Endothelial cell of umbilical vein (primary cell): ENCODE results near the gene ARL5C. TPM values are rescaled to one million over a fixed set of nuclear protein-coding genes. Genes with fewer than 3 reads are reported as not detected.

Source experiments
- BruUV-seq: library from RNA; stranded (reverse); fragments of 400-500 nt; replicated peaks from 2 replicates; lab custom pipeline; 2021; lab: Mats Ljungman, UMichigan
- CTCF ChIA-PET: fragments of 300-600, 350-600 bp; sonication (Branson Sonifier 250); formaldehyde crosslinking; loops from one replicate; lab custom pipeline; 2021; ENCODE audit warnings: antibody characterized with exemption, inconsistent platforms; lab: Charles Lee
- POLR2A ChIA-PET: fragments of 300-600, 350-600 bp; sonication (Branson Sonifier 250); formaldehyde crosslinking; loops from one replicate; lab custom pipeline; 2021; ENCODE audit warnings: antibody characterized with exemption, inconsistent platforms; lab: Charles Lee
- DNase-seq: peaks from one replicate; pipeline ENCODE4 v3.0.0-alpha.2; 2011; ENCODE audit warnings: low read depth, low spot score
- FAIRE-seq: peaks from 2 replicates; lab custom pipeline; 2011; peaks lifted over from hg19 to GRCh38; lab: Jason Lieb, UNC
- H2AFZ ChIP-seq: 2 replicates; pipeline ENCODE4 v1.6.0; 2012; ENCODE audit warnings: low read depth, low read length, control low read depth, inconsistent platforms
- H3K27ac ChIP-seq: 2 replicates; pipeline ENCODE4 v1.5.1; 2011; ENCODE audit warnings: low read depth, mild to moderate bottlenecking, control low read depth, low read length, moderate library complexity; ENCODE audit not compliant: insufficient read depth
- H3K27me3 ChIP-seq, 2 experiments: 2 replicates each; pipeline versions ENCODE4 v1.6.0 to v1.6.1; 2011; ENCODE audit warnings: low read length in 2 of 2, mixed read lengths in 1 of 2; ENCODE audit not compliant: control insufficient read depth in 2 of 2, insufficient read depth in 2 of 2
- H3K36me3 ChIP-seq, 2 experiments: 2 replicates in 1 of 2; 3 replicates in 1 of 2; pipeline ENCODE4 v1.5.1; 2011; ENCODE audit warnings: low read length in 2 of 2, mild to moderate bottlenecking in 1 of 2, moderate library complexity in 1 of 2; ENCODE audit not compliant: control insufficient read depth in 2 of 2, insufficient read depth in 2 of 2; ENCODE audit errors: extremely low read depth in 1 of 2
- H3K4me1 ChIP-seq: 3 replicates; pipeline ENCODE4 v1.5.1; 2011; ENCODE audit warnings: mild to moderate bottlenecking, low read length; ENCODE audit not compliant: control insufficient read depth, insufficient read depth; ENCODE audit errors: extremely low read depth
- H3K4me2 ChIP-seq: 2 replicates; pipeline ENCODE4 v1.6.1; 2011; ENCODE audit warnings: low read length, control low read depth, mixed read lengths; ENCODE audit not compliant: insufficient read depth
- H3K4me3 ChIP-seq, 3 experiments: fragments of 200-600 bp in 1 of 3; sonication (generic), shearing (Covaris generic) in 1 of 3; replicated peaks in 1 of 3; 2 replicates each; pipeline ENCODE4 v1.5.1; 2011 to 2016; ENCODE audit warnings: control low read depth in 3 of 3, low read length in 3 of 3, mild to moderate bottlenecking in 2 of 3, inconsistent platforms in 1 of 3, low read depth in 1 of 3, moderate library complexity in 1 of 3; ENCODE audit not compliant: insufficient read depth in 1 of 3
- H3K79me2 ChIP-seq: 2 replicates; pipeline ENCODE4 v1.6.0; 2012; ENCODE audit warnings: low read length, inconsistent platforms; ENCODE audit not compliant: control insufficient read depth, insufficient read depth
- H3K9ac ChIP-seq: replicated peaks from 2 replicates; pipeline ENCODE3; 2011; ENCODE audit warnings: low read length, control low read depth; ENCODE audit not compliant: insufficient read depth; ENCODE audit errors: extremely low read depth
- H3K9me1 ChIP-seq: replicated peaks from 3 replicates; pipeline ENCODE4 v1.6.0; 2011; ENCODE audit warnings: mild to moderate bottlenecking, low read length; ENCODE audit not compliant: control insufficient read depth, insufficient read depth; ENCODE audit errors: extremely low read depth
- H3K9me3 ChIP-seq: replicated peaks from 2 replicates; pipeline ENCODE4 v1.5.1; 2012; ENCODE audit warnings: low read length, inconsistent platforms; ENCODE audit not compliant: control insufficient read depth, insufficient read depth
- H4K20me1 ChIP-seq: replicated peaks from 2 replicates; pipeline ENCODE3; 2011; ENCODE audit warnings: mild to moderate bottlenecking, low read length; ENCODE audit not compliant: control insufficient read depth, insufficient read depth; ENCODE audit errors: extremely low read depth
- EZH2 ChIP-seq: IDR thresholded peaks from 2 replicates; pipeline ENCODE4 v1.6.1; 2012; ENCODE audit warnings: borderline replicate concordance, low read depth, mild to moderate bottlenecking, moderate library complexity, low read length, inconsistent platforms; ENCODE audit not compliant: severe bottlenecking
- dilution Hi-C: fragments of 300-500 bp; cut with MboI; formaldehyde crosslinking; loops from one replicate; pipeline ENCODE4 v1.15.0; 2019; ENCODE audit warnings: low sequenced_read_pairs; ENCODE audit not compliant: extremely low pct_ligation_motif_present
- intact Hi-C: fragments of 100-400 bp; cut with micrococcal nuclease; formaldehyde crosslinking; loops from one replicate; pipeline ENCODE4 v1.10.0; 2022
- polyA plus RNA-seq, 4 experiments: library from polyadenylated mRNA; depleted of rRNA in 3 of 4; stranded (reverse) in 3 of 4; unstranded in 1 of 4; fragments of >200 nt; gene quantifications; 2 replicates each; pipeline versions ENCODE4 v1.2.1 to v1.2.3, GENCODE V29; 2011 to 2012; ENCODE audit warnings: missing spikeins in 1 of 4
- total RNA-seq: library from RNA; stranded (reverse); gene quantifications from 2 replicates; pipeline ENCODE4 v1.2.3, GENCODE V29; 2021
- TF ChIP-seq, protein P1 (sequence below), 2 donors: IDR thresholded peaks; 1 replicate in 1 of 2; 2 replicates in 1 of 2; pipeline ENCODE4 v1.5.1; 2011; ENCODE audit warnings: low read length in 2 of 2, mild to moderate bottlenecking in 2 of 2, moderate library complexity in 2 of 2, control low read depth in 1 of 2, inconsistent platforms in 1 of 2, low read depth in 1 of 2; ENCODE audit not compliant: insufficient read depth in 1 of 2; ENCODE audit errors: extremely low read depth in 1 of 2

ARL5C gene
- total and polyA plus RNA-seq, 2 donors (not counting 3 experiments of a cell fraction or from before 2014, with no cell fraction given), result not detected

DNA sequence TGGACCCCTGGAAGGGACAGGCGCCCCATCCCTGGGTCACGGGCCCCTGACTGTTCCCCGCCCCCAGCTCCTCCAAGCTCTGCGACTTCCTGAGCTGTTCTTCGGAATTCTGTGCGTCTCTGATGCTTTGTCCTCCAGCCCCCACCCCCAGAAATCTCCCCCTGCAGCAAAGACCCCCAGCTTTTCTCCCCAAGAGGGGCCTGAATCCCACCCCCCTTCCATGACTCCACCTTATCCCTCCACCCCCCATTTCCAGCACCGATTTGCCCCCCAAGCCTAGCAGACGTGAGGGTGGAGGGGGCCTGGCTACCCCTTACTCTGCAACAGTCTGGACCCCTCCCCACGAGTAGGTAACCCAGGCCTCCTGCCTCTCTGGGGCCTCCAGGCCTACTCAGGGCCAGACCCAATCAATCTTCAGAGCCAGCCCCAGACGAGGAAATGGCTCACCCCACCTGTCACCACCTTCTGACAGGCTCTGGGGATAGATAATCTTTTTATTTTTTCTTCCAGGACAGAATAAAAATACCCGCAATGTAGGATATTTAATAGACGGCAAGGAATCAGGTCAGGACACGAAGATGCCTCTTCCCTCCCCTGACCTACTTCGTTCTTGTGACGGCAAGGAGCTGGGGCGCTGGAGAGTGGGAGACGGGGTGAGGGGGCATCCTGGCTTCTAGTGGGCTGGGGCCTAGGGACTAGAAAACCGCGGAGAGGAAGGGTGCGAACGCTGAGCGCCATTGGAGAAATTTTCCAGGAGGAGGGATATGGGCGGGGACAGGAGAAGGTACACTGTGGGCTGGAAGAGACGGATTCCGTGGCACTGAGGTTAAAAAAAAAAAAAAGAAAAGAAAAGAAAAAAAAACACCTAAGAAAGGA, 13.8 kb downstream of the ARL5C start:
- no peaks in the 10 kb centered on the region for H3K9me3 ChIP-seq
- no peaks in the 10 kb centered on the region for H3K36me3 ChIP-seq
- no peak overlapping the region for H3K9ac ChIP-seq
- intact Hi-C loops, result loop anchor here (2.0 to 5.0 kb wide), 3 partner anchors 185 to 400 kb away; partner anchors contain the start of genes FBXO47 and PSMB3
- peaks cover 19 to 27% of the 10 kb centered on the region in 2 experiments for H3K27me3 ChIP-seq
- TF ChIP-seq, protein P1, sequence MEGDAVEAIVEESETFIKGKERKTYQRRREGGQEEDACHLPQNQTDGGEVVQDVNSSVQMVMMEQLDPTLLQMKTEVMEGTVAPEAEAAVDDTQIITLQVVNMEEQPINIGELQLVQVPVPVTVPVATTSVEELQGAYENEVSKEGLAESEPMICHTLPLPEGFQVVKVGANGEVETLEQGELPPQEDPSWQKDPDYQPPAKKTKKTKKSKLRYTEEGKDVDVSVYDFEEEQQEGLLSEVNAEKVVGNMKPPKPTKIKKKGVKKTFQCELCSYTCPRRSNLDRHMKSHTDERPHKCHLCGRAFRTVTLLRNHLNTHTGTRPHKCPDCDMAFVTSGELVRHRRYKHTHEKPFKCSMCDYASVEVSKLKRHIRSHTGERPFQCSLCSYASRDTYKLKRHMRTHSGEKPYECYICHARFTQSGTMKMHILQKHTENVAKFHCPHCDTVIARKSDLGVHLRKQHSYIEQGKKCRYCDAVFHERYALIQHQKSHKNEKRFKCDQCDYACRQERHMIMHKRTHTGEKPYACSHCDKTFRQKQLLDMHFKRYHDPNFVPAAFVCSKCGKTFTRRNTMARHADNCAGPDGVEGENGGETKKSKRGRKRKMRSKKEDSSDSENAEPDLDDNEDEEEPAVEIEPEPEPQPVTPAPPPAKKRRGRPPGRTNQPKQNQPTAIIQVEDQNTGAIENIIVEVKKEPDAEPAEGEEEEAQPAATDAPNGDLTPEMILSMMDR (IDR thresholded peaks at IDR 0.05; ENCODE audit: extremely low read depth in 1 of 2, insufficient read depth in 1 of 2, low read depth in 1 of 2, low read length in 2 of 2), result no peak
- peak; percentile 68 for TF ChIP-seq EZH2
- no peak for FAIRE-seq
- H3K4me3 ChIP-seq, result peak overlapping the region in 1 of 3 experiments; percentile 16
- CTCF ChIA-PET, result interaction anchor here (0.6 to 14.1 kb wide), 41 partner anchors 10 to 475 kb away, joined by 3 to 550 read pairs (median 5); partner anchors contain the start of genes ARL5C, CACNB1, FBXO47 and LASP1
- H3K4me2 ChIP-seq, result peak overlapping the region; percentile 90
- H3K79me2 ChIP-seq, result no peaks in the 10 kb centered on the region
- H4K20me1 ChIP-seq, result no peaks in the 10 kb centered on the region
- no peak overlapping the region for H2AFZ ChIP-seq
- dilution Hi-C loops, result no loop called here
- POLR2A ChIA-PET, result interaction anchor here (0.5 to 1.8 kb wide), 5 partner anchors 45 to 282 kb away, joined by 3 to 7 read pairs (median 6); partner anchors contain the start of genes CACNB1 and LASP1
- no TSS peak for BruUV-seq
- no peaks in the 10 kb centered on the region for H3K9me1 ChIP-seq
- no peak for DNase-seq
- peaks cover 8% of the 10 kb centered on the region for H3K4me1 ChIP-seq
- H3K27ac ChIP-seq, result no peak overlapping the region
